Parathyroid adenoma (tissue), 2 donors: ENCODE data around the gene S100A5.
"Not testable (repeated sequence)": the region's sequence is repeated elsewhere in the genome, so short reads cannot be mapped to it uniquely, and the experiment has no call there.

Experiments
- H2AFZ ChIP-seq: fragments of 300-600 bp; sonication (generic); one replicate; pipeline ENCODE4 v1.7.0; 2017; ENCODE audit warnings: antibody characterized with exemption, mild to moderate bottlenecking
- H3K27ac ChIP-seq: fragments of 300-600 bp; sonication (generic); one replicate; pipeline ENCODE4 v1.7.0; 2017
- H3K27me3 ChIP-seq: fragments of 300-600 bp; sonication (generic); one replicate; pipeline ENCODE4 v1.7.0; 2017; ENCODE audit warnings: low read length; ENCODE audit not compliant: control insufficient read depth, insufficient read depth
- H3K36me3 ChIP-seq: fragments of 300-600 bp; sonication (generic); one replicate; pipeline ENCODE4 v1.7.0; 2017; ENCODE audit warnings: low read length; ENCODE audit not compliant: control insufficient read depth, insufficient read depth
- H3K4me1 ChIP-seq: fragments of 300-600 bp; sonication (generic); one replicate; pipeline ENCODE4 v1.7.0; 2017; ENCODE audit warnings: control low read depth
- H3K4me2 ChIP-seq: fragments of 300-600 bp; sonication (generic); one replicate; pipeline ENCODE4 v1.7.0; 2017; ENCODE audit warnings: low read length
- H3K4me3 ChIP-seq: fragments of 300-600 bp; sonication (generic); one replicate; pipeline ENCODE4 v1.7.0; 2017; ENCODE audit warnings: low read depth, low read length
- H3K79me2 ChIP-seq: fragments of 300-600 bp; sonication (generic); one replicate; pipeline ENCODE4 v1.7.0; 2017; ENCODE audit warnings: control low read depth
- H3K9ac ChIP-seq: fragments of 300-600 bp; sonication (generic); one replicate; pipeline ENCODE4 v1.7.0; 2017; ENCODE audit warnings: mild to moderate bottlenecking
- H3K9me3 ChIP-seq: fragments of 300-600 bp; sonication (generic); one replicate; pipeline ENCODE4 v1.7.0; 2017; ENCODE audit warnings: low read length; ENCODE audit not compliant: control insufficient read depth
- TF ChIP-seq, protein P1 (sequence below): fragments of 300-600 bp; sonication (generic); IDR thresholded peaks from one replicate; pipeline ENCODE4 v1.7.0; 2017; ENCODE audit warnings: antibody characterized with exemption, mild to moderate bottlenecking
- donor health status: primary hyperparathyroidism.

The S100A5 gene

DNA sequence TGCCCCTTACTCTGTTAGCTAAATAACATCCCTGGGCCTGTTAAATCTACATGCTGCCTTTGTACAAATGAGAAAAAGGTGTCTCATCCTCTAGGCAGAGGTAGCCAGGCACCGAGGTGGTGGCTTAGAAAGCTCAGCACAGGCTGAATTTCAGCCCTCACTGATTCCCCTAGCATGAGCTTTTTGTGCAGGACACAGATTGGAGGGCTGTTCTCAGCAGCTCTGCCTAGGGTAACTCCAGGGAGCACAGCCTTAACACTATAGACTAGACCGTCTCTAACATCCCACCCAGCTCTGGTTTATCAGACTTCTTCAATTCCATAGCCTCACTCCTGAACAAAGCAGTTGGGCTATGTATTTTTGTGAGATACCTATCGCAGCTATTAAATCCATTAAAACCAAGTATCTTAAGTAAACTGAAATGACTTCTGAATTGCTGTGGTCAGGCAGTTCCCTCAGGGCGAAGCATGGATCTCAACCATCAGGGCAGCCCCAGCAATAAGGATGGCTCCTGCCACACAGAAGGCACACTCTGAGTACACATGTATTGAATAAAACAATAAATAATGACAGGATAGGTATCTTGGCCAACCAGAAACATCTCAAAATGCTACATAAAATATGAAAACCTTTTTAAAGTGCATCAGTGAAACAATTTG, 19.8 kb downstream of the S100A5 start:
- no peaks in the 10 kb centered on the region for H3K36me3 ChIP-seq

DNA sequence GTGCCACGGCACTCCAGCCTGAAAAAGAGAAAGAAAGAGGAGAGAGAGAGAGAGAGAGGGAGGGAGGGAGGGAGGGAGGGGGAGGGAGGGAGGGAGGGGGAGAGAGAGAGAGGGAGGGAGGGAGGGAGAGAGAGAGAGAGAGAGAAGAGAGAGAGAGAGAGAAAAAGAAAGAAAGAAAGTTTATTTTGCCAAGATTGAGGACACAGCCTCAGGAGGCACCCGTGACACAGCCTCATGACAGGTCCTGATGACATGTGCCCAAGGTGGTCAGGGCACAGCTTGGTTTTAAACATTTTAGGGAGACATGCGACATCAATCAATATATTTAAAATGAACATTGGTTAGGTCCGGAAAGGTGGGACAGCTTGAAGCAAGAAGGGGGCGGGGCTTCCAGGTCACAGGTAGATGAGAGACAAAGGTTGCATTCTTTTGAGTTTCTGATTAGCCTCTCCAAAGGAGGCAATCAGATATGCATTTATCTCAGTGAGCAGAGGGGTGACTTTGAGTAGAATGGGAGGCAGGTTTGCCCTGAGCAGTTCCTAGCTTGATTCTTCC, 20.5 kb downstream of the S100A5 start:
- not testable (repeated sequence) for H3K27me3 ChIP-seq, H3K4me2 ChIP-seq, H3K4me1 ChIP-seq, H3K36me3 ChIP-seq, H3K9ac ChIP-seq, H2AFZ ChIP-seq, H3K9me3 ChIP-seq, H3K79me2 ChIP-seq, H3K4me3 ChIP-seq, H3K27ac ChIP-seq

More for the DNA sequence above, 19.8 kb downstream of the S100A5 start:
- no peaks in the 10 kb centered on the region for H3K9me3 ChIP-seq
- H3K9ac ChIP-seq: no peak overlapping the region
- H2AFZ ChIP-seq: no peak overlapping the region
- H3K27ac ChIP-seq: no peak overlapping the region
- H3K79me2 ChIP-seq: no peaks in the 10 kb centered on the region
- TF ChIP-seq, protein P1, sequence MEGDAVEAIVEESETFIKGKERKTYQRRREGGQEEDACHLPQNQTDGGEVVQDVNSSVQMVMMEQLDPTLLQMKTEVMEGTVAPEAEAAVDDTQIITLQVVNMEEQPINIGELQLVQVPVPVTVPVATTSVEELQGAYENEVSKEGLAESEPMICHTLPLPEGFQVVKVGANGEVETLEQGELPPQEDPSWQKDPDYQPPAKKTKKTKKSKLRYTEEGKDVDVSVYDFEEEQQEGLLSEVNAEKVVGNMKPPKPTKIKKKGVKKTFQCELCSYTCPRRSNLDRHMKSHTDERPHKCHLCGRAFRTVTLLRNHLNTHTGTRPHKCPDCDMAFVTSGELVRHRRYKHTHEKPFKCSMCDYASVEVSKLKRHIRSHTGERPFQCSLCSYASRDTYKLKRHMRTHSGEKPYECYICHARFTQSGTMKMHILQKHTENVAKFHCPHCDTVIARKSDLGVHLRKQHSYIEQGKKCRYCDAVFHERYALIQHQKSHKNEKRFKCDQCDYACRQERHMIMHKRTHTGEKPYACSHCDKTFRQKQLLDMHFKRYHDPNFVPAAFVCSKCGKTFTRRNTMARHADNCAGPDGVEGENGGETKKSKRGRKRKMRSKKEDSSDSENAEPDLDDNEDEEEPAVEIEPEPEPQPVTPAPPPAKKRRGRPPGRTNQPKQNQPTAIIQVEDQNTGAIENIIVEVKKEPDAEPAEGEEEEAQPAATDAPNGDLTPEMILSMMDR: no peak
- no peaks in the 10 kb centered on the region for H3K27me3 ChIP-seq
- H3K4me3 ChIP-seq: no peak overlapping the region
- H3K4me1 ChIP-seq: no peaks in the 10 kb centered on the region
- no peak overlapping the region for H3K4me2 ChIP-seq

DNA sequence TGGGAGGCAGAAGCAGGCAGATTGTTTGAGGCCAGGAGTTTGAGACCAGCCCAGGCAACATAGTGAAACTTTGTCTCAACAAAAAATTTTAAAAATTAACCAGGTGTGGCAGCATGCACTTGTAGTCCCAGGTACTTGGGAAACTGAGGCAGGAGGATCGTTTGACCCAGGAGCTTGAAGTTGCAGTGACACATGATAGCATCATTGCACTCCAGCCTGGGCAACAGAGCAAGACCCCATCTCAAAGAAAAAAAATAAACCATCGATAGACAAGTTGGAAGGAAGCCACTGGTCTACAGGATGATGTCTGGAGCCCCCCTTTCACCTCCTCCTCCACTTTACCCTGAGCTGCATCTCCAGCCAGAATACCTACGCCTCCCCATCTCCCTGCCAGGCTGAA, 21.5 kb downstream of the S100A5 start:
- no peak overlapping the region for H2AFZ ChIP-seq
- no peaks in the 10 kb centered on the region for H3K27me3 ChIP-seq
- no peaks in the 10 kb centered on the region for H3K4me1 ChIP-seq
- no peak overlapping the region for H3K4me3 ChIP-seq
- no peak overlapping the region for H3K4me2 ChIP-seq
- H3K9me3 ChIP-seq: no peaks in the 10 kb centered on the region
- H3K36me3 ChIP-seq: no peaks in the 10 kb centered on the region
- TF ChIP-seq, protein P1: no peak
- H3K27ac ChIP-seq: no peak overlapping the region
- no peaks in the 10 kb centered on the region for H3K79me2 ChIP-seq
- H3K9ac ChIP-seq: no peak overlapping the region

DNA sequence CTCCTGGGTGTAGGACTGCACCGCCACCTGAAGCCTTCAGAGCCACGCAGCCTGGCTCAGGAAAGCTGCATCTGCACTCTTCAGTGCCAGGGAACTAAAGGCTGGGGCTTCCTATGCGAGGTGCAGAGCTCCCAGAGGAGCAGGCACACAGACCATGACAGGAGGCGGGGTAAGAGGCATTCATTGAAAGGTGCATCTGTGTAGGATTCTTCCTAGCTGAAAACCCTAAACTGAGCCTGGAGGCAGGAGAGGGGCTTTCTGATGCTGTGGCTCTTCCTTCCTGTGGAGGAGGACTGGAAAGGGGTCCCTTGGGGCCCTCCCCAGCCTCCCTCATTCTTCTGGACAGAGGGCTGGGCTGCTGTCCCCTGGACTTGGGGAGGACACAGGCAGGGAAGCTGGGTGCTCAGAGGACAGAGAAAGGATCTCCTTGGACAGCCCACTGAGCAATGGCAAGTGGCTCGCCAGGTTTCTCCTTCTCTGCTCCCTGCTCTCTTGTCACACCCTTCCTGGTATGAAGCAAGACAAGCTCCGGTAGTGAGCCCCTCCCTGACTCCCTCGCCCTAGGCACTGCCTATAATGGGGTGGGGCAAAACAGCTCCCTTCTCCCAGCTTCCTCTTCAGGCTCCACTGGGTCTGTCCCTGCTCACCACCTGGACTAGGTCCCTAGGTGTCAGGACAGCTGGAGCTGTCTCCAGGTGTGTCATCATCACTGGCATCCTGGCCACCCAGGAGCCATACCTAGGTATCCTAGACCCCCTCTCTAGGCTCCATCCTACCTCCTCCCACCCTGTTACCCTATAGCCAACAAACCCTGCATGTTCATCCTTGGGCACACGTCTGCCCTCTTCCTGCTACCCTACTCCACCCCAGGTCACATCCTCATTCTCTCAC, 25.0 kb downstream of the S100A5 start:
- H2AFZ ChIP-seq: no peak overlapping the region
- no peaks in the 10 kb centered on the region for H3K9me3 ChIP-seq
- no peaks in the 10 kb centered on the region for H3K4me1 ChIP-seq
- H3K36me3 ChIP-seq: no peaks in the 10 kb centered on the region
- H3K9ac ChIP-seq: no peak overlapping the region
- no peaks in the 10 kb centered on the region for H3K27me3 ChIP-seq
- H3K27ac ChIP-seq: no peak overlapping the region
- H3K79me2 ChIP-seq: no peaks in the 10 kb centered on the region
- H3K4me2 ChIP-seq: no peak overlapping the region
- TF ChIP-seq, protein P1: no peak
- H3K4me3 ChIP-seq: no peak overlapping the region

DNA sequence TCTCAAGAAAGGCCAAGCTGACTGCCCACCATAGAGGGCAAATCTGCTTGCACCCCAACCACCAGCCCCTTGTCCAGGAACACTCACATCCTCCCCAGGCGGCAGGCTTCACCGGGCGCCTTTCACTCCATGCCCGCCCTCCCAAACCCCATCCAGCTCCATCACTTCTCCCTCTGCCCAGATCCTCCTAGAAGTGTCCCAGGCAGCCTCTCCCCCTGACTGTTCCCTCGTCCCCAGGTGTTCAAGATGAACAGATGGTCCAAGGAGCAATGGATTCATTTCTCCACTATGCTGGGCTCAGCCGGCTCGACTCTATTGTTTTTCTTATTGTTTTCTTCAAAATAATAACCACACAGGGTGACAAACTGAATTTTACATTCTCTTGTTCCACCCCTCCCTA, 27.1 kb downstream of the S100A5 start:
- Histone ChIP-seq H3K79me2 (no peaks in the 10 kb centered on the region), H3K4me2 (no peak overlapping the region), H2AFZ (no peak overlapping the region), H3K36me3 (no peaks in the 10 kb centered on the region), H3K4me3 (no peak overlapping the region), H3K27me3 (no peaks in the 10 kb centered on the region), H3K27ac (no peak overlapping the region), H3K4me1 (no peaks in the 10 kb centered on the region), H3K9ac (no peak overlapping the region), H3K9me3 (no peaks in the 10 kb centered on the region)
- TF ChIP-seq, protein P1: no peak
